ENCODE results near the gene SLC2A4RG. TPM values are rescaled to one million over a fixed set of nuclear protein-coding genes. Genes with fewer than 3 reads are reported as not detected.
A peak's percentile ranks its signal among the peaks of the same experiment; 100 is the strongest.

The SLC2A4RG gene
- total and polyA plus RNA-seq, 7 donors: 19.7 to 78.2 (median 33.0) TPM

- Histone ChIP-seq H3K9me3 (no peaks in the 10 kb centered on the region), H3K36me3 (peaks cover 0 to 61% (median 14%) of the 10 kb centered on the region in 4 donors), H3K4me1 (peaks cover 0 to 29% (median 25%) of the 10 kb centered on the region in 4 donors), H3K27ac (peak overlapping the region; percentile 87 to 93 (median 91)), H3K27me3 (no peaks in the 10 kb centered on the region), H3K4me3 (peak overlapping the region in 2 of 4 donors; percentile 60 to 92)
- DNase-seq: peak; percentile 61
- no peak for TF ChIP-seq CTCF (IDR thresholded peaks at IDR 0.05)
- no peak for TF ChIP-seq POLR2AphosphoS5 (IDR thresholded peaks at IDR 0.05)
- no peak for TF ChIP-seq POLR2A (IDR thresholded peaks at IDR 0.05)
- TF ChIP-seq EP300 (IDR thresholded peaks at IDR 0.05): no peak
- WGBS, 2 donors: 48 to 74% methylated on average over 12 of the region's 12 CpGs
- intact Hi-C loops (cut with DNase I): loop anchor here (2.0 to 5.0 kb wide), 2 partner anchors 33 to 49 kb away; partner anchors contain the start of genes RTEL1 and SLC2A4RG
Measured at GRCh38 chr20:63706027-63706695, 33.4 kb upstream of the SLC2A4RG start.

- intact Hi-C loops (cut with DNase I): loop anchor here (2.0 to 5.0 kb wide), 2 partner anchors 32 to 50 kb away; partner anchors contain the start of genes RTEL1 and SLC2A4RG
- Histone ChIP-seq H3K27me3 (no peaks in the 10 kb centered on the region), H3K36me3 (peaks cover 0 to 70% (median 14%) of the 10 kb centered on the region in 4 donors), H3K9me3 (no peaks in the 10 kb centered on the region), H3K27ac (peak overlapping the region; percentile 87 to 93 (median 91)), H3K4me3 (peak overlapping the region; percentile 60 to 92 (median 78)), H3K4me1 (peaks cover 0 to 29% (median 25%) of the 10 kb centered on the region in 4 donors)
- no peak for TF ChIP-seq EP300 (IDR thresholded peaks at IDR 0.05)
- TF ChIP-seq POLR2A (IDR thresholded peaks at IDR 0.05): no peak
- TF ChIP-seq CTCF (IDR thresholded peaks at IDR 0.05): no peak
- no peak for TF ChIP-seq POLR2AphosphoS5 (IDR thresholded peaks at IDR 0.05)
- DNase-seq: peak; percentile 73
- WGBS, 2 donors: 2 to 3% methylated on average over 56 of the region's 56 CpGs
Measured at GRCh38 chr20:63706852-63707557, 32.6 kb upstream of the SLC2A4RG start.

GRCh38 chr20:63707558-63708300 lies 31.8 kb upstream of the SLC2A4RG start, which contains the start of the genes ARFRP1 and ZGPAT:
ARFRP1 (minus strand) TSS chr20:63707976; CDS start chr20:63707091, 885 bp downstream.
ZGPAT (plus strand) TSS chr20:63708039; CDS start chr20:63708581, 542 bp downstream.
- H3K9me3 ChIP-seq: no peaks in the 10 kb centered on the region
- intact Hi-C loops (cut with DNase I): loop anchor here (2.0 to 5.0 kb wide), 2 partner anchors 31 to 50 kb away; partner anchors contain the start of genes RTEL1 and SLC2A4RG
- H3K27me3 ChIP-seq: no peaks in the 10 kb centered on the region
- DNase-seq: peak; percentile 94
- peaks cover 0 to 29% (median 25%) of the 10 kb centered on the region in 4 donors for H3K4me1 ChIP-seq
- peaks cover 0 to 77% (median 15%) of the 10 kb centered on the region in 4 donors for H3K36me3 ChIP-seq
- peak within 1 kb of the TSS; percentile 60 to 92 (median 78) for H3K4me3 ChIP-seq
- H3K27ac ChIP-seq: peak within 1 kb of the TSS; percentile 87 to 93 (median 91)
- WGBS, 2 donors: 0% methylated on average over 98 of the region's 98 CpGs
- TF ChIP-seq CTCF (IDR thresholded peaks at IDR 0.05) (peak in 1 of 4 experiments; percentile 3), EP300 (IDR thresholded peaks at IDR 0.05) (peak in 1 of 4 donors; percentile 26), POLR2A (IDR thresholded peaks at IDR 0.05) (peak in 1 of 2 donors; percentile 11), POLR2AphosphoS5 (IDR thresholded peaks at IDR 0.05) (peak; percentile 51 to 84 (median 83))
